ENCODE data around the gene ATP4B. TPM values are rescaled to one million over a fixed set of nuclear protein-coding genes. Genes with fewer than 3 reads are reported as not detected.

Gene ATP4B
- total and polyA plus RNA-seq, 2 of the 8 experiments (the other 6 are each of a cell fraction or from before 2014, with no cell fraction given): 0.05 TPM; not detected in 1

- TF ChIP-seq RXRA (IDR thresholded peaks at IDR 0.05; ENCODE audit: insufficient read depth, low read depth, low read length): no peak
- TF ChIP-seq TBP (IDR thresholded peaks at IDR 0.05; ENCODE audit: low read depth, low read length): no peak
- TF ChIP-seq SIN3A (conservative IDR thresholded peaks at IDR 0.05 in 1 of 2, IDR thresholded peaks at IDR 0.05 in 1 of 2; ENCODE audit: low read depth in 1 of 2, low read length in 2 of 2): no peak
- TF ChIP-seq HDAC2 (IDR thresholded peaks at IDR 0.05; ENCODE audit: borderline replicate concordance in 1 of 2, low read depth in 2 of 2, low read length in 2 of 2): no peak
- TF ChIP-seq SAP30 (IDR thresholded peaks at IDR 0.05; ENCODE audit: insufficient read depth, insufficient replicate concordance, low read length): no peak
- TF ChIP-seq GTF2F1 (IDR thresholded peaks at IDR 0.05; ENCODE audit: borderline replicate concordance, low read depth, low read length): no peak
- no peak for TF ChIP-seq KDM4A (IDR thresholded peaks at IDR 0.05; ENCODE audit: low read depth, low read length, severe bottlenecking)
- no peak for TF ChIP-seq SIRT6 (IDR thresholded peaks at IDR 0.05; ENCODE audit: low read length)
- no peak for TF ChIP-seq BRCA1 (IDR thresholded peaks at IDR 0.05; ENCODE audit: low read depth, low read length)
These were observed at the start of gene ATP4B (continued) for GRCh38 chr13:113657851-113658741.

Data from H1 (cell line).